Measurements from ENCODE around the gene ZPR1.
A peak's percentile ranks its signal among the peaks of the same experiment; 100 is the strongest.

DNA sequence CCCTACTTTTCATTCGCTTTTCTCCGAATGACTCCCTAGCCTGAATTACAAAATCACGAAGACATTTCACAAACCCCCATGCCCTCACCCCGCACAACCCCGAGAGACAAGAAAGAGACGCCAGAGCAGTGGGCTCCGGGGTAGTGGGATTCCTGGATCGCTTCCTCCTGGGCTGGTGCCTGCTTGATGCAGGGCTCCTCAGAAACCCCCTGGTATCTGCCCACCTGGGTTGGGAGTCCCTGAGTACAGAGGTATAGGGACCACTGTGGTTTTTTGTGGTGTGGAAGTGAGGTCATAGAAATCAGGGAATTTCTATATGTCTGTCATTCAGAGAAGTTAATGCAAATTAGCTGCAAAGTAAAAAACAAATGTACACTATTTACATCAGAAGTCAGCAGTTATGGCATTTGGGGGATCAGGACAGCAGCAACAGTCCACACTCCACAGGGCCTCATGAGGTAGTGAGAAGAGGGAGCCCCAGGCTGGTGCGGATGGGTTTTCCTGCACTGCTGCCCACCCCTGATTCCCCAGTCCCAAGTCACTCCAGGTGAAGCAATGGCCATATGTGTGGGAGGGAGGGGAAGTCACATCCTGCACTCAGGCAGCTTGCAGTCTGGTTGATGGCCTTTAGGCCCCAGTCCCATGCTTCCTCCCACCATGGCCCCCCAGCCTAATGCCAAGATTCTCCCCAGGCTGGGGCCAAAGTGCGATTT is 54.6 kb downstream of the ZPR1 start:
- TF ChIP-seq POLR2A (IDR thresholded peaks at IDR 0.05), result no peak
- TF ChIP-seq, protein P1, sequence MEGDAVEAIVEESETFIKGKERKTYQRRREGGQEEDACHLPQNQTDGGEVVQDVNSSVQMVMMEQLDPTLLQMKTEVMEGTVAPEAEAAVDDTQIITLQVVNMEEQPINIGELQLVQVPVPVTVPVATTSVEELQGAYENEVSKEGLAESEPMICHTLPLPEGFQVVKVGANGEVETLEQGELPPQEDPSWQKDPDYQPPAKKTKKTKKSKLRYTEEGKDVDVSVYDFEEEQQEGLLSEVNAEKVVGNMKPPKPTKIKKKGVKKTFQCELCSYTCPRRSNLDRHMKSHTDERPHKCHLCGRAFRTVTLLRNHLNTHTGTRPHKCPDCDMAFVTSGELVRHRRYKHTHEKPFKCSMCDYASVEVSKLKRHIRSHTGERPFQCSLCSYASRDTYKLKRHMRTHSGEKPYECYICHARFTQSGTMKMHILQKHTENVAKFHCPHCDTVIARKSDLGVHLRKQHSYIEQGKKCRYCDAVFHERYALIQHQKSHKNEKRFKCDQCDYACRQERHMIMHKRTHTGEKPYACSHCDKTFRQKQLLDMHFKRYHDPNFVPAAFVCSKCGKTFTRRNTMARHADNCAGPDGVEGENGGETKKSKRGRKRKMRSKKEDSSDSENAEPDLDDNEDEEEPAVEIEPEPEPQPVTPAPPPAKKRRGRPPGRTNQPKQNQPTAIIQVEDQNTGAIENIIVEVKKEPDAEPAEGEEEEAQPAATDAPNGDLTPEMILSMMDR (IDR thresholded peaks at IDR 0.05 in 8 of 11, conservative IDR thresholded peaks at IDR 0.05 in 3 of 11), result peak in 1 of 11 experiments; percentile 16

Measured in spleen (tissue), 7 donors.